ENCODE results near the gene LTBP4. TPM values are rescaled to one million over a fixed set of nuclear protein-coding genes. Genes with fewer than 3 reads are reported as not detected.

Gene LTBP4
- total and polyA plus RNA-seq, 8 donors = 151 to 519 (median 345) TPM

- H3K4me3 ChIP-seq = peak overlapping the region; percentile 15 to 45
- H3K27me3 ChIP-seq = peaks cover 3 to 100% of the 10 kb centered on the region in 2 donors
- peak overlapping the region; percentile 65 to 77 for H3K27ac ChIP-seq
- no peaks in the 10 kb centered on the region for H3K36me3 ChIP-seq
- intact Hi-C loops (cut with DNase I) = no loop called here
- H3K4me1 ChIP-seq = peaks cover 36 to 71% of the 10 kb centered on the region in 2 donors
- H3K9me3 ChIP-seq = no peaks in the 10 kb centered on the region
- TF ChIP-seq, protein P1, sequence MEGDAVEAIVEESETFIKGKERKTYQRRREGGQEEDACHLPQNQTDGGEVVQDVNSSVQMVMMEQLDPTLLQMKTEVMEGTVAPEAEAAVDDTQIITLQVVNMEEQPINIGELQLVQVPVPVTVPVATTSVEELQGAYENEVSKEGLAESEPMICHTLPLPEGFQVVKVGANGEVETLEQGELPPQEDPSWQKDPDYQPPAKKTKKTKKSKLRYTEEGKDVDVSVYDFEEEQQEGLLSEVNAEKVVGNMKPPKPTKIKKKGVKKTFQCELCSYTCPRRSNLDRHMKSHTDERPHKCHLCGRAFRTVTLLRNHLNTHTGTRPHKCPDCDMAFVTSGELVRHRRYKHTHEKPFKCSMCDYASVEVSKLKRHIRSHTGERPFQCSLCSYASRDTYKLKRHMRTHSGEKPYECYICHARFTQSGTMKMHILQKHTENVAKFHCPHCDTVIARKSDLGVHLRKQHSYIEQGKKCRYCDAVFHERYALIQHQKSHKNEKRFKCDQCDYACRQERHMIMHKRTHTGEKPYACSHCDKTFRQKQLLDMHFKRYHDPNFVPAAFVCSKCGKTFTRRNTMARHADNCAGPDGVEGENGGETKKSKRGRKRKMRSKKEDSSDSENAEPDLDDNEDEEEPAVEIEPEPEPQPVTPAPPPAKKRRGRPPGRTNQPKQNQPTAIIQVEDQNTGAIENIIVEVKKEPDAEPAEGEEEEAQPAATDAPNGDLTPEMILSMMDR (IDR thresholded peaks at IDR 0.05) = no peak
- ATAC-seq = peak; percentile 48
- DNase-seq = peak; percentile 49 to 92 (median 81)
These were observed 4.2 kb downstream of the LTBP4 start for GRCh38 chr19:40605216-40605971.

GRCh38 chr19:40607311-40608239 lies 6.4 kb downstream of the LTBP4 start:
- no peak overlapping the region for H3K4me3 ChIP-seq
- intact Hi-C loops (cut with DNase I) = no loop called here
- H3K9me3 ChIP-seq = no peaks in the 10 kb centered on the region
- peaks cover 34 to 66% of the 10 kb centered on the region in 2 donors for H3K4me1 ChIP-seq
- no peak for ATAC-seq
- no peak overlapping the region for H3K27ac ChIP-seq
- no peaks in the 10 kb centered on the region for H3K36me3 ChIP-seq
- H3K27me3 ChIP-seq = peaks cover 0 to 95% of the 10 kb centered on the region in 2 donors
- TF ChIP-seq, protein P1 (IDR thresholded peaks at IDR 0.05) = no peak
- peak in 1 of 4 donors; percentile 65 for DNase-seq

- H3K27me3 ChIP-seq = peaks cover 0 to 95% of the 10 kb centered on the region in 2 donors
- H3K27ac ChIP-seq = no peak overlapping the region
- no peaks in the 10 kb centered on the region for H3K36me3 ChIP-seq
- no peak for ATAC-seq
- no peak overlapping the region for H3K4me3 ChIP-seq
- intact Hi-C loops (cut with DNase I) = no loop called here
- H3K4me1 ChIP-seq = peaks cover 28 to 59% of the 10 kb centered on the region in 2 donors
- peak in 1 of 4 donors; percentile 58 for DNase-seq
- TF ChIP-seq, protein P1 (IDR thresholded peaks at IDR 0.05) = no peak
- H3K9me3 ChIP-seq = no peaks in the 10 kb centered on the region
These were observed 7.1 kb downstream of the LTBP4 start for GRCh38 chr19:40608240-40608621.

DNA sequence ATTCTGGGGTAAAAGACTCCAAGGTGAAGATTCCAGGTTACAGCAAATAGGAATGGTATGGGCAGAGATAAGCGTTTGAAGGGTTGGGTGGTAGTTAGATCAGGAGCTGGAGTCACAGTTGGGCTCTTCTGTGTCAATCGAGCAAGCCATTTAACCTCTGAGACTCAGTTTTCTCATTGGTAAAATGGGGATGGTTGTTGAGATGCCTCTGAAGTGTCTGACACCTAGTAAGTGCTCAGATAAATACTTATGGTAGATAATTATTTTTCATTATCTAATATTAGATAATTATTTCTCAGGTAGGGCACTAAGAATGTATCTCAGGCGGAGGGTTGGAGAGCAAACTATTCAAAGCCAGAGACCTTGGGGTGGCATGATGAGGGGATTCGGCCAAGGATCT lies 7.8 kb downstream of the LTBP4 start:
- no peaks in the 10 kb centered on the region for H3K36me3 ChIP-seq
- H3K27me3 ChIP-seq = peaks cover 0 to 95% of the 10 kb centered on the region in 2 donors
- H3K9me3 ChIP-seq = no peaks in the 10 kb centered on the region
- intact Hi-C loops (cut with DNase I) = no loop called here
- no peak for DNase-seq
- H3K4me1 ChIP-seq = peaks cover 28 to 60% of the 10 kb centered on the region in 2 donors
- peak overlapping the region in 1 of 2 donors; percentile 52 for H3K4me3 ChIP-seq
- ATAC-seq = no peak
- H3K27ac ChIP-seq = peak overlapping the region in 1 of 2 donors; percentile 78
- TF ChIP-seq, protein P1 (IDR thresholded peaks at IDR 0.05) = no peak

All from left lung (tissue), 10 donors.